Measurements from ENCODE around the gene CDCA7L.
"Not testable (repeated sequence)": the region's sequence is repeated elsewhere in the genome, so short reads cannot be mapped to it uniquely, and the experiment has no call there.

Gene CDCA7L

DNA sequence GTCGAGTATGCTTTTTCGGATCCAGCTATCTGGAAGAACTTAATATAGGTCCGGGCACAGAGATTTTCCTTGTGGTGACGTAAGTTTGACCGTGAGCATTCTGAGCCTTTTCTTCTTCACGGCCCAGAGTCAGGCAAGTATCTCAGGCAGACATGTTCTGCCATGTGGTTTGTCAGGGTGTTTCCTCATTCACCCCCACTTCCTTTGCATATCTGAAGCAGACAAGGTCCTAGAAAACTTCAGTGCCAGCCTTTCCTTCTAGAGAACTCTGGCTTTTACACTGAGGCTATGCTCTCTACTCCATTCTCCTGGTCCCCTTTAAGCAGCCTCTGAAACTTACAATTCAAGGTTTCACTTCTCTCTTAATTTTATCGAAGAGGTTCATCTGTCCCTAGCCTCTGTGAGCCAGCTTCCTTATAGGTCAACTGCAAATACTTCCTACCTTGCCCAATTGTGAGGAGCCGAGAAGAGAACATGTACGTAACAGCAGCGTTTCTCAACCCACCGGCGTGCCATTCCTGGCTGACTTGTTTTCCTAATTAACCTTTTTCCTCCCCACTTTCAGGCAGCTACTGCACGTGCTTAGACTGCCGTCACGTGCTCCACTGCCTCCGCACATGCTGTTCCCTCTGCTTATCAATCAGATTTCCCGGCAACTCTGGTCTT lies 47.3 kb downstream of the CDCA7L start:
- peaks cover 2% of the 10 kb centered on the region for H3K9me3 Mint-ChIP-seq
- peak overlapping the region; percentile 97 for H3K27ac Mint-ChIP-seq
- no peaks in the 10 kb centered on the region for H3K27me3 Mint-ChIP-seq
- peak; percentile 86 for ATAC-seq
- peaks cover 58% of the 10 kb centered on the region for H3K36me3 Mint-ChIP-seq
- H3K4me1 Mint-ChIP-seq = peaks cover 21% of the 10 kb centered on the region
- peak overlapping the region; percentile 83 for H3K4me3 Mint-ChIP-seq

DNA sequence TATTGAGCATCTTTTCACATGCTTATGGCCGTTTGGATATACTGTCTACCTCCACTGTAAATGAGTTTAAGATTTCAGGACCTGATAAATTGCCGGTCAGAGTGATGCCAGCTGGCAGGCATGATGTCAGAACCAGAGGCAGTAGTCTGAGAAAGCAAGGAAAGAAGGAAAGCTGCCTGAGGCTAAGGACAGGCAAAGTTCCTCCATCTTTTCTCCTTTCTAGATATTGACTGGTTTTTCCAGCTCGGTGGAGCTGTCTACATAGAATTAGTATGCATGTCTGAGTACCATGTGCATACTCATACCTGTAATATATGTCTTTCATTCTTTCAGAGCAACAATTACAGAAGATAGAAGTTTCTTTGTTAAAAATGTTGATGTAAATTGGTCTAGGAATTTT lies 52.3 kb downstream of the CDCA7L start:
- H3K4me1 Mint-ChIP-seq = peaks cover 10% of the 10 kb centered on the region
- no peak overlapping the region for H3K4me3 Mint-ChIP-seq
- no peak overlapping the region for H3K27ac Mint-ChIP-seq
- ATAC-seq = no peak
- peaks cover 14% of the 10 kb centered on the region for H3K36me3 Mint-ChIP-seq
- H3K27me3 Mint-ChIP-seq = no peaks in the 10 kb centered on the region
- H3K9me3 Mint-ChIP-seq = peaks cover 2% of the 10 kb centered on the region

DNA sequence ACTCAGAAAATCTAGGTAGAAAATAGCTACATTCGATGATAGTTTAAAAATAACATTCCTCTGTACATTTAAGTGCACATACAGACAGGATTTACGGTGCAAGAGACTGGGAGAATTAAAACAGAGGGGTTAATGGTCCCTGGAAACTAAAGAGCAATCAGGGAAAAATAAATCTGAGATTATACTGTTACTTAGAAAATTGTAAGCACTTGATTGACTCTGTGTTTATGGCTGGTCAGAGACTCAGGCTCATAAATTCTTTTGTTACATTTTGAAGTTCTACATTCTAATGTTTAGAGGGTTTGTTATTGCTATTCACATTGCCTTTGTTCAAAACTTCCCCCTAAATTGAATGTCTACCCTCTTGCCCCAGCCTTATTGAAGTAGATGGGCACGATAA lies 54.4 kb downstream of the CDCA7L start:
- peaks cover 6% of the 10 kb centered on the region for H3K36me3 Mint-ChIP-seq
- H3K9me3 Mint-ChIP-seq = no peaks in the 10 kb centered on the region
- no peaks in the 10 kb centered on the region for H3K27me3 Mint-ChIP-seq
- no peak overlapping the region for H3K4me3 Mint-ChIP-seq
- no peak overlapping the region for H3K27ac Mint-ChIP-seq
- H3K4me1 Mint-ChIP-seq = no peaks in the 10 kb centered on the region
- ATAC-seq = no peak

DNA sequence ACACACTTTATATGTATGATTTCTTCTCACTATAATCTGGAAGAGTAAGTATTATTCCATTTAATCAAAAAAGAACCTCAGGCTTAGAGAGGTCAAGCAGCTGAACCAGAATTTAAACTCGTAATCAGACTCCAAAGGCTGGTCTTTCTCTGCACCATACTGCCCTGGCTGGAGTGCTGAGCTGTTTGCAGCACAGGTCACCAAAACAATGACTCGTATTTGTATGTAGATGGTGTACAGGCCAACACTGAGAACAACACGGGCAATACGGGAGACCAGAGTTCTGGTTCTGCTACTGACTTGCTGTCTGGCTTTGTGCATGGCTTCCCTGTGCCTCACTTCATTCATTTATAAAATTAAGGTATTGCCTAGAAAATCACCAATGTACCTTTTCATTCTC lies 57.9 kb downstream of the CDCA7L start:
- Mint-ChIP-seq H3K4me3 (no peak overlapping the region), H3K9me3 (no peaks in the 10 kb centered on the region), H3K27me3 (no peaks in the 10 kb centered on the region), H3K4me1 (no peaks in the 10 kb centered on the region), H3K27ac (no peak overlapping the region), H3K36me3 (no peaks in the 10 kb centered on the region)
- no peak for ATAC-seq

DNA sequence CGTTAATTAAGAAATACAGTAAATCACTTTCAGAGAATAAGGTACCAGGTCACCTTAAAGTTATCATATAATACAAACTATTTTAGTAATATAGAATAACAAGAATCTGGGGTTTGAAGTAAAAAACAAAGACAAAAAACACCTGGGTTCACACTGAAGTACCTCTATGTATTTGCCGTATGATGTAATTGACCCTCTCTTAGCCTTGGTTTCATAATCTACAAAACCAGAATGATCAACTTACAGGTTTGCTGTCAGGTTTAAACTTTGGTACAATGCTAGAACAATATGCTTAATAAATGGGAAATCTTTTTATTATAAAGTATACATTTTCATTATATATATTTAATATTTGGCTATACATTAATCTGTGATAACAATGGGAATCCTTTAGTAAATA lies 58.3 kb downstream of the CDCA7L start:
- ATAC-seq = no peak
- H3K27ac Mint-ChIP-seq = no peak overlapping the region
- no peaks in the 10 kb centered on the region for H3K4me1 Mint-ChIP-seq
- H3K27me3 Mint-ChIP-seq = no peaks in the 10 kb centered on the region
- H3K36me3 Mint-ChIP-seq = no peaks in the 10 kb centered on the region
- H3K9me3 Mint-ChIP-seq = no peaks in the 10 kb centered on the region
- no peak overlapping the region for H3K4me3 Mint-ChIP-seq

DNA sequence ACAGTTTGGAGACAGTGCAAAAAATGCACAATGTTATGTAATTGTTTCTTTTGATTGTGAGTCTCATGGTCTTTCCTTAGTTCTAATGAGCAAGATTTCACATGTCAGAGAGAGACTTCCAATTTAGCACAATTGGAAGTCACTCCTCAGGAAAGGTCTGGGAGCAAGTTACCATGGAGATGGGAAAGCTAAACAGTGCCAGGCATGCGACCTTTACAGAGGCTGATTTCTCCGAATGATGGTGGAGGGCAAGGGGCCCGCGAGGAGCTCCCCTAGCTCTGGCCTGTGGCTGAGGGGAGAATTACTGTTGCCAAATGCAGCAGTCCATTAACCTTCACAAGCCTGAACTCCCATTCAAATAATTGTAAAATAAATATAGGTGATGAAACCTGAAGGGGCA lies 59.3 kb downstream of the CDCA7L start:
- Mint-ChIP-seq H3K36me3 (no peaks in the 10 kb centered on the region), H3K4me1 (no peaks in the 10 kb centered on the region), H3K27ac (no peak overlapping the region), H3K27me3 (no peaks in the 10 kb centered on the region), H3K9me3 (no peaks in the 10 kb centered on the region), H3K4me3 (no peak overlapping the region)
- ATAC-seq = no peak

DNA sequence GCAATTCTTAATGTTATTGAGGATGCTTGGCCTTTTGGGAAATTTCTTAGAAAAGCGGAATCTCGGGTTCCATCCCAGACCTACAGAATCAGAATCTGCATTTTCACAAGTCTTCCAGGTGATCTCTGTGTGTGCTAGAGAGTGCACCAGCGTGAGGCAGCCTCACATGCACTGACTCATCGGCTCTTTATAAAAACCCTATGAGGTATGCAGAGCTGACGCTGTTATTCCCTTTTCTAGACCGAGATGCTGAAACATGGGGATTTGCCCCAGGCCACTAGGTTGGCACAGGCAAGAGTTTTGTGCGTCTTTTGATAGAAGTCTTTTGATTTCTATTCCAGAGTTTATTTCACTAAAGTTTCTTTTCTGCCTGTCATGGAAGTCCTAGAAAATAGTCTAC lies 61.2 kb downstream of the CDCA7L start:
- no peaks in the 10 kb centered on the region for H3K9me3 Mint-ChIP-seq
- H3K27ac Mint-ChIP-seq = no peak overlapping the region
- no peaks in the 10 kb centered on the region for H3K36me3 Mint-ChIP-seq
- H3K27me3 Mint-ChIP-seq = no peaks in the 10 kb centered on the region
- H3K4me3 Mint-ChIP-seq = no peak overlapping the region
- no peak for ATAC-seq
- no peaks in the 10 kb centered on the region for H3K4me1 Mint-ChIP-seq

DNA sequence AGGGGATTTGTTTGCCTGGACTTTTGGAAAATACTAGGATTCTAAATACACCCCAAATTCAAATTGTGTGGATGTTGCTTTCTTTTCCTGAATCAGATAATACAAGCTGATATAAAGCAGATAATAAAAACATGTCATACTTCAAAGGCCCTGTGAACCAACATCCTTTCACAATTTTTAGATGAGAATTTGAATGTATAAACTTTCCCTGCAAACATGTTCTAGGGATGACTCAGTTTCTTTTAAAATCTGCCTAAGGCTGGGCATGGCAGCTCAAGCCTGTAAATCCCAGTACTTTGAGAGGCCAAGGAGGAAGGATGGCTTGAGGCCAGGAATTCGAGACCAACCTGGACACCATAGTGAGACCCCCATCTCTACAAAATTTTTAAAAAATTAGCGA lies 62.2 kb downstream of the CDCA7L start:
- H3K4me3 Mint-ChIP-seq, H3K27me3 Mint-ChIP-seq: not testable (repeated sequence)

DNA sequence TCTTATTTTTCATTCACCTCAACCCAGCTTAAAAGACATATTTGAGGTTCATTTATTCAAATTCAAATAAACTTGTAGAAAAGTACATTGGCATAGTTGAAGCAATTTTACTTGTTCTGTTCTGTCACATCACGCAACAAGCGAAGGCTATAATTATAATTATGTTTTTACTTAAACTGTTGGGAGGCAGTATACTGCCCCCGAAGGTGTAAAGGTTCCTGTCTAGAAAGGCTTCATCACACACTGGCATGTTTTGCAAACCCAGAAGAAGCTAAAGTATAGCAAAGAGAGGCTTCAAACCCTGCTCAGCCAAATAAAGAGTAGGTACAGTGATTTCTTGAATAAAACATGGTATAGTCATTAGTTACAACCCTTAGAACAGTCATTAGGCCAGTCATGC lies 62.6 kb downstream of the CDCA7L start:
- Mint-ChIP-seq H3K4me3 (no peak overlapping the region), H3K36me3 (no peaks in the 10 kb centered on the region), H3K27me3 (no peaks in the 10 kb centered on the region), H3K9me3 (no peaks in the 10 kb centered on the region), H3K27ac (no peak overlapping the region), H3K4me1 (no peaks in the 10 kb centered on the region)
- ATAC-seq = no peak

More for the DNA sequence above, 62.2 kb downstream of the CDCA7L start:
- not testable (repeated sequence) for H3K36me3 Mint-ChIP-seq, H3K9me3 Mint-ChIP-seq, H3K27ac Mint-ChIP-seq, H3K4me1 Mint-ChIP-seq, ATAC-seq

DNA sequence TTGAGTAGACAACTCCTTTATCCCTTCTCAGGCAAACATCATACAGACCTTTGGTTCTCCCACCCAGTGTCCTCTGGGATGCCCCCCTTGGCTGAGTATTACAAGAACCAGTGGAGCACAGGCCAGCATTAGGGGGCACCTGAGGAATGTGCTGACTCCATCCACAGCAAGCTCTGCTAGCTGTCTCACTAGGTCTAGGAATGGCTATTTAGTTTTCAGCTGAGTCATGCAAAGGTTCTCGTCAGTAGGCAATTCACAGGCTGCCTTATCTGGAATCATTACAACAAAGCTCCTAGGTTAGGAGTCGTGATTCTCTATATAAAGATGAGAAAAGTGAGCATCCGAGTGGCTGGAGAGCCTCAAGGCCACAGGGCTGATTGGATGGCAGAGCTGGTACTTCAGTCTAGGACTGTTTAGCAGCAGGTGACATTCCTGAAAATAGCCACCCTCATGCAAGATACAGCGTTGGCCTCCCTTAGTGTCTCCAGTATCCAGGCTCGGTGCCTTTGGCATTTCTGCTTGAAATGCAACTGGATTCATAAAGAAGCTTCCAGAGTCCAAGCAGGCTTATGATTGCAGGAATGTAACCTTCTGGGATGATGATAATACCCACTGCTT lies 75.8 kb downstream of the CDCA7L start:
- Mint-ChIP-seq H3K27me3 (no peaks in the 10 kb centered on the region), H3K36me3 (no peaks in the 10 kb centered on the region), H3K27ac (no peak overlapping the region), H3K4me1 (no peaks in the 10 kb centered on the region), H3K4me3 (no peak overlapping the region), H3K9me3 (no peaks in the 10 kb centered on the region)
- ATAC-seq = no peak

DNA sequence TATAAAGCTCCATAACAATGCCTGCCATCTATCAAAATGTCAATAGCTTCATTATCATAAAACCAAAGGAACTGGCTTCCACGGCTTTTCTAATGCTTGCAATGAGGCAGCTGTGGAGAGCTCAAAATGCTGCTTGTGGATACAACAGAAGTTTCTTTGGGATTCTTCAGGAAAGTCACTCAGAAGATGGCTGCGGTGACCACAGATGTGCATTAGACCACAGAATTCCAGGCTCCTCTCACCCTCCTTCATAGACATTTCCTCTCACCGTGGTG lies 77.2 kb downstream of the CDCA7L start:
- Mint-ChIP-seq H3K4me1 (no peaks in the 10 kb centered on the region), H3K9me3 (no peaks in the 10 kb centered on the region), H3K27me3 (no peaks in the 10 kb centered on the region), H3K36me3 (no peaks in the 10 kb centered on the region), H3K4me3 (no peak overlapping the region), H3K27ac (no peak overlapping the region)
- ATAC-seq = no peak

DNA sequence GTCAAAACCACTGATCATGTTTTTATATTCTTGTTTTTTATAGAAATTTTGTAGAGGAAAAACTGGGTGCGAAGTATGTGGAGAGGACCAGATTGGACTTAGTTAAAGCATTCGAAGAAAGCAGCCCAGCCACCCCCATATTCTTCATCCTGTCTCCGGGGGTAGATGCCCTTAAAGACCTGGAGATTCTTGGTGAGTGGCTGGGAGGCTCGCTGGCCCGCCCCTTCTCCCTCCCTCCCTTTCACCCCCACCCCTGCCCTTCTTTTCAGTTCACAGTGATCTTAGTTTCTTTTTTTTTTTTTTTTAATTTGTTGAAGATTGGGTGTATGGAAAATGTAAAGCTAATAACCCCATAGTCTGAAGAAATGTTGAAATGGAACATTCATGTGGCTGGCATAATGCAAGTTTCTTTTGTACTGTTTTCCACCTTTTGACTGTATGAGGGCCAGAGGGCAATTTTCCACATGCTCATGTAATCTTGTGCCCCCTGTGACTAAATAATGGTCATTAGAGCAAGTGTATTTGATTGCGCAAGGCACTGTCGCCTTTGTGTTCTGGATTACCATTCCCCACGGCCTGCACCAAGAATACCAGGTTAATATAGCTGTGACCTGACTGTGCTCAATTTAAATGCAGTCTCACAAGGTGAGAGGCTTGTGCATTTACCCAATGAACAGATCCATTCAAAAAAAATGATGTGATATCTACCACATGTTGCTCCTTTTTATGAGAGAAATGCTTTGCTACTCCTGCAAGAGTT lies 77.7 kb downstream of the CDCA7L start:
- H3K9me3 Mint-ChIP-seq = no peaks in the 10 kb centered on the region

DNA sequence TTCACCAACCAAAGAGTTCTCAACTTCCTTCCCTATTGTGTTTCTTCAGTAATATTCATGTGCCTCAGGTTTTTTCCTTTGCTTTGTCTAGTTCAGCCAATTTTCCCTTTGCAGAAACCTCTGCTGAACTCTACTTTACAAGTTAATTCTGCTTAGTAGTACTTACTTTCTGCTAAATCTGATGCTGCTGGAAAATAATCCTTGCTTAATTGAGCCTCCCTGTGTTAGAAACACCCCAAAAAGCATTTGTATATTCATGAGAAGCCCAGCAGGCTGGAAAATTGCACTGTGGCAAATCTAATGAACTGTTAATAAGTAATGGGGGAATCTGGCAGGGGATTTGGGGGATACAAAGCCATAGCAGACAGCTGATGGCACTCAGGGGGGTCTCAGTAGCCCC lies 78.5 kb downstream of the CDCA7L start:
- no peak overlapping the region for H3K4me3 Mint-ChIP-seq
- no peak overlapping the region for H3K27ac Mint-ChIP-seq
- no peaks in the 10 kb centered on the region for H3K9me3 Mint-ChIP-seq
- H3K36me3 Mint-ChIP-seq = no peaks in the 10 kb centered on the region
- H3K4me1 Mint-ChIP-seq = no peaks in the 10 kb centered on the region
- no peak for ATAC-seq
- H3K27me3 Mint-ChIP-seq = no peaks in the 10 kb centered on the region

More for the DNA sequence above, 77.7 kb downstream of the CDCA7L start:
- no peak for ATAC-seq
- Mint-ChIP-seq H3K4me3 (no peak overlapping the region), H3K36me3 (no peaks in the 10 kb centered on the region), H3K4me1 (no peaks in the 10 kb centered on the region), H3K27ac (no peak overlapping the region), H3K27me3 (no peaks in the 10 kb centered on the region)

DNA sequence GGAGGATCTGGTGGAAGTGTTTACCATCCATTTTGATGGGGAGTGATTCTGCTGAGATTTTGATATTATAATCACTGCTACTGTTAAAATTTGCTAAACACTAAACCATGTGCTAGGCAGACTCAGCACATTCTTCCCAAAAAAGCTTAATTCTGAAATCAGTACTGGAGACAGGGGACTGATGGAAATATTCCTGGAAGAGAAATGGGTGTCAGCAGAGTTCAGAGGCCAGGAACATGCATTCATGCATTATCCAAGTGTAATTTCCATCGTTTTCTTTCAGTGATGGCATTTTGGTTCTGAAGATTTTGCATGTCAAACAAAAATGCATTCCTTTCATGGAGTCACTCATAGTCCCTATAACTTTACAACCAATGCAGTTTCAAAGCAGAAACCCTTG lies 79.0 kb downstream of the CDCA7L start:
- no peak overlapping the region for H3K4me3 Mint-ChIP-seq
- no peaks in the 10 kb centered on the region for H3K36me3 Mint-ChIP-seq
- no peaks in the 10 kb centered on the region for H3K27me3 Mint-ChIP-seq
- H3K9me3 Mint-ChIP-seq = no peaks in the 10 kb centered on the region
- no peak for ATAC-seq
- no peak overlapping the region for H3K27ac Mint-ChIP-seq
- H3K4me1 Mint-ChIP-seq = no peaks in the 10 kb centered on the region

DNA sequence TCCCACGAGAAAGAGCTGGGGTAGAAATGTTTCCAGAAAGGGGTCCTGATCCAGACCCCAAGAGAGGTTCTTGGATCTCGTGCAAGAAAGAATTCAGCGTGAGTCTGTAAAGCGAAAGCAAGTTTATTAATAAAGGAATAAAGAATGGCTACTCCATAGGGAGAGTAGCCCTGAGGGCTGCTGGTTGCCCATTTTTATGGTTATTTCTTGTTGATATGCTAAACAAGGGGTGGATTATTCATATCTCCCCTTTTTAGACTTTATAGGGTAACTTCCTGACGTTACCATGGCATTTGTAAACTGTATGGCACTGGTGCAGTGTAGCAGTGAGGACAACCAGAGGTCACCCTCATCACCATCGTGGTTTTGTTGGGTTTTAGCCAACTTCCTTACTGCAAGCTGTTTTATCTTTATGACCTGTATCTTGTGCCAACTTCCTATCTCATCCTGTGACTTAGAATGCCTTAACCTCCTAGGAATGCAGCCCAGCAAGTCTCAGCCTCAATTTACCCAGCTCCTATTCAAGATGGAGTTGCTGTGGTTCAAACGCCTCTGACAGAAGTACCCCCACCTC lies 80.0 kb downstream of the CDCA7L start:
- not testable (repeated sequence) for H3K4me1 Mint-ChIP-seq, H3K4me3 Mint-ChIP-seq

DNA sequence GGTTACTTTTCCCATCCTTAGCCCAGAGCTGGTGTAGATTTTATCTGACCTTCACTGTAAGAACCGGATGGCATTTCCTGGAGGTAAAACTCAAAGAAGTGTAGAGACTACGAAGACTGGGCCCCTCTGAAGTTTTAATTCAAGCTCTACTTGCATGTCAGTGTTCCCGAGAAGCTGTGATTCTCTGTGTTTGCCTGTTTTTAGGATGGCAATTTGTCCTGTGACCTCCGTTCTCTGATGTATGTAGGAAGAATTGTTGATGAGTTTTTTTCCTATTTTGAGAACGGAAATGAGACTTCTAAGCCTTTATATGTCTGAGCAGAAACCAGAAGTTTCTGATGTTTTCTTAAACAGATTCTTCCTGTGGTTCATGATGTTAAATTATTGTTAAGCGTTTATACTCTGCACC lies 94.1 kb downstream of the CDCA7L start:
- Mint-ChIP-seq H3K4me1 (no peaks in the 10 kb centered on the region), H3K27ac (no peak overlapping the region), H3K9me3 (peaks cover 11% of the 10 kb centered on the region), H3K36me3 (no peaks in the 10 kb centered on the region), H3K4me3 (no peak overlapping the region), H3K27me3 (no peaks in the 10 kb centered on the region)
- no peak for ATAC-seq

More for the DNA sequence above, 80.0 kb downstream of the CDCA7L start:
- H3K27me3 Mint-ChIP-seq, H3K36me3 Mint-ChIP-seq, ATAC-seq, H3K27ac Mint-ChIP-seq, H3K9me3 Mint-ChIP-seq: not testable (repeated sequence)

Measured in stimulated activated memory B cell treated with anti-CD40 and anti-IgM and Interleukin-4, amounts not matched to agents 10 μg/mL and 1 μg/mL and 100 μg/mL, for 72 hours (primary cell).